ENCODE results near the gene DMXL2. TPM values are rescaled to one million over a fixed set of nuclear protein-coding genes. Genes with fewer than 3 reads are reported as not detected.

Gene DMXL2
- polyA plus RNA-seq, 1 of the 3 experiments (the other 2 are of a cell fraction), result 6.4 TPM

DNA sequence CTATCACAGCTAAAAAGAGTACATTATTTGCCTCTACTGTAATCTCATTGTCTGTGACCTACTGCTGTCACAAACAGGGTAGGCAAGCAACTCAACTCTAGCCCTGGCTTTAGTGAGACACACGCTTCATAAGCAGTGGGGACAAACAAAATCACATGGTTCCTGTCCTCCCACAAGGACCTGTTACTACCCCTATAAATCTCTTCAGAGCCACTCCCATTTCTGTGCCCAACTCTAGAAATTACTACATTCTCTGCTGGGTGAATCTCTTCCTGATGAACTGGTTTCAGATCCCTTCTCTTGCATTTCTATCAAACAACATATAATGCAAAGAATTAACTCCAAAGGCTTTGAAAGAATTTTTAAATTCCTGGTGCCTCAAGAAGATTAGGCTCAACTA lies 117.3 kb downstream of the DMXL2 start:
- H3K4me1 ChIP-seq (ENCODE audit: control insufficient read depth in 1 of 2, insufficient read depth in 2 of 2, low read depth in 1 of 2, low read length in 1 of 2), result no peaks in the 10 kb centered on the region
- POLR2A ChIA-PET, result no interaction called here
- H4K20me1 ChIP-seq (ENCODE audit: insufficient read depth), result no peaks in the 10 kb centered on the region
- no peaks in the 10 kb centered on the region for H3K79me2 ChIP-seq (ENCODE audit: insufficient read depth)
- no peaks in the 10 kb centered on the region for H3K27me3 ChIP-seq (ENCODE audit: insufficient read depth)
- no peak overlapping the region for H2AFZ ChIP-seq (ENCODE audit: low read depth)
- TF ChIP-seq, protein P1, sequence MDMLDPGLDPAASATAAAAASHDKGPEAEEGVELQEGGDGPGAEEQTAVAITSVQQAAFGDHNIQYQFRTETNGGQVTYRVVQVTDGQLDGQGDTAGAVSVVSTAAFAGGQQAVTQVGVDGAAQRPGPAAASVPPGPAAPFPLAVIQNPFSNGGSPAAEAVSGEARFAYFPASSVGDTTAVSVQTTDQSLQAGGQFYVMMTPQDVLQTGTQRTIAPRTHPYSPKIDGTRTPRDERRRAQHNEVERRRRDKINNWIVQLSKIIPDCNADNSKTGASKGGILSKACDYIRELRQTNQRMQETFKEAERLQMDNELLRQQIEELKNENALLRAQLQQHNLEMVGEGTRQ (IDR thresholded peaks at IDR 0.05; ENCODE audit: borderline replicate concordance, low read depth, low read length), result no peak
- TF ChIP-seq POLR2AphosphoS5 (IDR thresholded peaks at IDR 0.05; ENCODE audit: low read depth, low read length) (no peak), YY1 (IDR thresholded peaks at IDR 0.05; ENCODE audit: low read depth) (no peak), TAF1 (IDR thresholded peaks at IDR 0.05; ENCODE audit: borderline replicate concordance, low read depth, low read length) (no peak), USF1 (IDR thresholded peaks at IDR 0.05; ENCODE audit: borderline replicate concordance, low read depth) (no peak), GATA2 (CRISPR knock-in tag; IDR thresholded peaks at IDR 0.05) (no peak), REST (IDR thresholded peaks at IDR 0.05; ENCODE audit: low read depth, low read length) (no peak), RFX5 (IDR thresholded peaks at IDR 0.05; ENCODE audit: low read length) (no peak), ELF1 (IDR thresholded peaks at IDR 0.05) (no peak), MAX (IDR thresholded peaks at IDR 0.05; ENCODE audit: low read depth) (no peak), FOXM1 (IDR thresholded peaks at IDR 0.05; ENCODE audit: low read depth) (no peak), TEAD4 (IDR thresholded peaks at IDR 0.05; ENCODE audit: borderline replicate concordance, insufficient read depth) (no peak), RCOR1 (IDR thresholded peaks at IDR 0.05; ENCODE audit: low read length) (no peak), NFIC (IDR thresholded peaks at IDR 0.05; ENCODE audit: borderline replicate concordance) (no peak), JUND (IDR thresholded peaks at IDR 0.05) (no peak), EP300 (IDR thresholded peaks at IDR 0.05; ENCODE audit: borderline replicate concordance in 1 of 2, low read depth in 1 of 2, low read length in 1 of 2) (no peak), EZH2phosphoT487 (IDR thresholded peaks at IDR 0.05; ENCODE audit: borderline replicate concordance, low read depth) (no peak)
- TF ChIP-seq, protein P2, sequence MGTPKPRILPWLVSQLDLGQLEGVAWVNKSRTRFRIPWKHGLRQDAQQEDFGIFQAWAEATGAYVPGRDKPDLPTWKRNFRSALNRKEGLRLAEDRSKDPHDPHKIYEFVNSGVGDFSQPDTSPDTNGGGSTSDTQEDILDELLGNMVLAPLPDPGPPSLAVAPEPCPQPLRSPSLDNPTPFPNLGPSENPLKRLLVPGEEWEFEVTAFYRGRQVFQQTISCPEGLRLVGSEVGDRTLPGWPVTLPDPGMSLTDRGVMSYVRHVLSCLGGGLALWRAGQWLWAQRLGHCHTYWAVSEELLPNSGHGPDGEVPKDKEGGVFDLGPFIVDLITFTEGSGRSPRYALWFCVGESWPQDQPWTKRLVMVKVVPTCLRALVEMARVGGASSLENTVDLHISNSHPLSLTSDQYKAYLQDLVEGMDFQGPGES (IDR thresholded peaks at IDR 0.05; ENCODE audit: low read depth, low read length), result no peak
- TF ChIP-seq, protein P3, sequence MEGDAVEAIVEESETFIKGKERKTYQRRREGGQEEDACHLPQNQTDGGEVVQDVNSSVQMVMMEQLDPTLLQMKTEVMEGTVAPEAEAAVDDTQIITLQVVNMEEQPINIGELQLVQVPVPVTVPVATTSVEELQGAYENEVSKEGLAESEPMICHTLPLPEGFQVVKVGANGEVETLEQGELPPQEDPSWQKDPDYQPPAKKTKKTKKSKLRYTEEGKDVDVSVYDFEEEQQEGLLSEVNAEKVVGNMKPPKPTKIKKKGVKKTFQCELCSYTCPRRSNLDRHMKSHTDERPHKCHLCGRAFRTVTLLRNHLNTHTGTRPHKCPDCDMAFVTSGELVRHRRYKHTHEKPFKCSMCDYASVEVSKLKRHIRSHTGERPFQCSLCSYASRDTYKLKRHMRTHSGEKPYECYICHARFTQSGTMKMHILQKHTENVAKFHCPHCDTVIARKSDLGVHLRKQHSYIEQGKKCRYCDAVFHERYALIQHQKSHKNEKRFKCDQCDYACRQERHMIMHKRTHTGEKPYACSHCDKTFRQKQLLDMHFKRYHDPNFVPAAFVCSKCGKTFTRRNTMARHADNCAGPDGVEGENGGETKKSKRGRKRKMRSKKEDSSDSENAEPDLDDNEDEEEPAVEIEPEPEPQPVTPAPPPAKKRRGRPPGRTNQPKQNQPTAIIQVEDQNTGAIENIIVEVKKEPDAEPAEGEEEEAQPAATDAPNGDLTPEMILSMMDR (IDR thresholded peaks at IDR 0.05), result no peak
- no peaks in the 10 kb centered on the region for H3K9me2 ChIP-seq
- H3K4me3 ChIP-seq (ENCODE audit: low read depth in 2 of 2, low read length in 1 of 2), result no peak overlapping the region
- H3K9me3 ChIP-seq, result no peaks in the 10 kb centered on the region
- no peak for DNase-seq
- no peak overlapping the region for H3K27ac ChIP-seq (ENCODE audit: low read depth in 2 of 2, low read length in 1 of 2)
- H3K4me2 ChIP-seq, result no peak overlapping the region
- no peak overlapping the region for H3K9ac ChIP-seq
- CTCF ChIA-PET, result no interaction called here
- peaks cover 4 to 12% of the 10 kb centered on the region in 2 experiments for H3K36me3 ChIP-seq (replicated peaks in 1 of 2; ENCODE audit: control insufficient read depth in 1 of 2, insufficient read depth in 2 of 2, low read length in 1 of 2)
- 100% methylated on average over 1 of the region's 1 CpG for WGBS (ENCODE audit: low lambda C conversion rate)
- no peaks in the 10 kb centered on the region for H3F3A ChIP-seq (replicated peaks; ENCODE audit: insufficient read depth)

All from SK-N-SH (cell line).